Duodenal mucosa (tissue), 2 donors: ENCODE data around the gene MINAR2.

Experiments
- H3K27ac ChIP-seq: one replicate; pipeline ENCODE4 v1.7.0; 2013; ENCODE audit warnings: low read depth, low read length
- H3K27me3 ChIP-seq, 2 donors: one replicate each; pipeline ENCODE4 v1.7.0; 2013; ENCODE audit warnings: low read length in 2 of 2, control low read depth in 1 of 2; ENCODE audit not compliant: insufficient read depth in 2 of 2, control insufficient read depth in 1 of 2
- H3K36me3 ChIP-seq, 2 donors: one replicate each; pipeline ENCODE4 v1.7.0; 2013; ENCODE audit warnings: low read length in 2 of 2, control low read depth in 1 of 2; ENCODE audit not compliant: insufficient read depth in 2 of 2, control insufficient read depth in 1 of 2
- H3K4me1 ChIP-seq, 2 donors: one replicate each; pipeline ENCODE4 v1.7.0; 2013; ENCODE audit warnings: low read length in 2 of 2, control low read depth in 1 of 2; ENCODE audit not compliant: insufficient read depth in 2 of 2, control insufficient read depth in 1 of 2
- H3K4me3 ChIP-seq, 2 donors: one replicate each; pipeline ENCODE4 v1.7.0; 2013; ENCODE audit warnings: low read length in 2 of 2, low read depth in 1 of 2
- H3K9ac ChIP-seq, 2 donors: one replicate each; pipeline ENCODE4 v1.7.0; 2013; ENCODE audit warnings: low read length in 2 of 2, low read depth in 1 of 2
- H3K9me3 ChIP-seq, 2 donors: one replicate each; pipeline ENCODE4 v1.7.0; 2013; ENCODE audit warnings: low read length in 2 of 2, control low read depth in 1 of 2; ENCODE audit not compliant: control insufficient read depth in 1 of 2

MINAR2 gene, protein sequence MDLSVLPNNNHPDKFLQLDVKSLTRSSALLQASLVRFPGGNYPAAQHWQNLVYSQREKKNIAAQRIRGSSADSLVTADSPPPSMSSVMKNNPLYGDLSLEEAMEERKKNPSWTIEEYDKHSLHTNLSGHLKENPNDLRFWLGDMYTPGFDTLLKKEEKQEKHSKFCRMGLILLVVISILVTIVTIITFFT

DNA sequence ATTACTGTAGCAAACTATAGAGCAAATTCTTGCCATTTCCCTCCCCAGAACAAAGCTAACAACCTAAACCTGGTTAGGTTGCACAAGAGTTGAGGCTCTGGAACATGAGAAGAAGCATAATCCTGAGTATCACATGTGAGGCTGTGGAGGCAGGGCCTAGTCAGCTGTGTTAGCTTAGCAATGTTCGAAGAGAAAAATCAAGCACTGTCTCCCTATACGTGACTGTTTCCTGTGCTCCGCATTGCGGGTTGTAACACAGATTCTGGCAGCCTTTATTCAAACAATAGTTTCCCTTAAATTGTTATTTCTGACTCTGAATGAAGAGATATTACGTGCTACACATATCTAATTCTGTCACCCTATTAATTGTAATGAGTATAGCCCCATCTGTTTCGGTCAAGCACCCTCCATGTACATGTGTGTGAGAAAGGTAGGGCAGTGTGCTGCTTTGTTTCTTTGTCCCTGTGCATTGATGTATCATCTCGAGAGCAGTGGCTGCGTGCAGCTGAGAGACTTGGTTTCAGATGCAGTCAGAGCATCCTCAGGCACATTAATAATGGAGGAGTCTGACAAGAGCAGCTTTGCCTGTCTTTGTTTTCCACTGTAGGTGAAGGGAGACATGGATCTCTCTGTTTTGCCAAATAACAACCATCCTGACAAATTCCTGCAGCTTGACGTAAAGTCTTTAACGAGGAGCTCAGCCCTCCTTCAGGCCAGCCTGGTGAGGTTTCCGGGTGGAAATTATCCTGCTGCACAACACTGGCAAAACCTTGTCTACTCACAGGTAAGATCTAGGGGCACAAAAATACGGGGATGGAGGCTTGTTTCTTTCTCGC is at the start of gene MINAR2:
MINAR2 (plus strand) TSS at position 523 of the 836 bp plus-strand sequence; CDS start at position 620, 97 bp downstream.
- Histone ChIP-seq H3K36me3 (no peaks in the 10 kb centered on the region), H3K27me3 (no peaks in the 10 kb centered on the region), H3K9me3 (no peaks in the 10 kb centered on the region), H3K4me3 (no peak within 1 kb of the TSS), H3K4me1 (no peaks in the 10 kb centered on the region), H3K9ac (no peak within 1 kb of the TSS), H3K27ac (no peak within 1 kb of the TSS)

DNA sequence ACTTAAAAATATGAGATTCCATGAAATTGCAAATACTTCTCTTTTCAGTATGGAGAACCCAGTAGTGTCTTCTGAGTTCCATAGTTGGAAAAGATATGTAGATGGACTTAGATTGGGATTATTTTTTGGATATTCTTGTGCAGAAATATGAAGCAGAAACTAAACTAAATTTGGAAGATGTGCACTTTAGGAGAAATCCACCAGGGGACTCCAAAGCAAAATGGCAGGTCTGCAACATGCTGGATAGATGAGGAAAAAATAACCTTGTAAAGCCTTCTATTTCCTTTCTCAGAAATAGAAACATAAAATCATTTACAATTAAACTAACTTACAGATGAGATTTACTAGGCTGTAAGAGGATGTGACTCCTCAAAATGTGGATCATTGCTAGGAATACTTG is 49.2 kb upstream of the MINAR2 start:
- H3K36me3 ChIP-seq: no peaks in the 10 kb centered on the region
- H3K27ac ChIP-seq: no peak overlapping the region
- H3K9me3 ChIP-seq: no peaks in the 10 kb centered on the region

GRCh38 chr5:129716235-129716634 is 31.7 kb upstream of the MINAR2 start:
- H3K4me3 ChIP-seq: no peak overlapping the region
- no peaks in the 10 kb centered on the region for H3K9me3 ChIP-seq
- H3K4me1 ChIP-seq: no peaks in the 10 kb centered on the region
- no peak overlapping the region for H3K27ac ChIP-seq
- no peaks in the 10 kb centered on the region for H3K27me3 ChIP-seq
- H3K9ac ChIP-seq: no peak overlapping the region
- H3K36me3 ChIP-seq: no peaks in the 10 kb centered on the region

More for the DNA sequence above, 49.2 kb upstream of the MINAR2 start:
- peaks cover 6 to 7% of the 10 kb centered on the region in 2 donors for H3K4me1 ChIP-seq
- no peak overlapping the region for H3K9ac ChIP-seq
- H3K4me3 ChIP-seq: no peak overlapping the region
- no peaks in the 10 kb centered on the region for H3K27me3 ChIP-seq

GRCh38 chr5:129716651-129717050 is 31.2 kb upstream of the MINAR2 start:
- Histone ChIP-seq H3K27ac (no peak overlapping the region), H3K4me3 (no peak overlapping the region), H3K27me3 (no peaks in the 10 kb centered on the region), H3K4me1 (no peaks in the 10 kb centered on the region), H3K36me3 (no peaks in the 10 kb centered on the region), H3K9me3 (no peaks in the 10 kb centered on the region), H3K9ac (no peak overlapping the region)

GRCh38 chr5:129717751-129718310 is 30.1 kb upstream of the MINAR2 start:
- Histone ChIP-seq H3K9ac (no peak overlapping the region), H3K27ac (no peak overlapping the region), H3K9me3 (no peaks in the 10 kb centered on the region), H3K4me3 (no peak overlapping the region), H3K4me1 (no peaks in the 10 kb centered on the region), H3K36me3 (no peaks in the 10 kb centered on the region), H3K27me3 (no peaks in the 10 kb centered on the region)

- Histone ChIP-seq H3K9ac (no peak overlapping the region), H3K4me1 (no peaks in the 10 kb centered on the region), H3K36me3 (no peaks in the 10 kb centered on the region), H3K27ac (no peak overlapping the region), H3K4me3 (no peak overlapping the region), H3K9me3 (no peaks in the 10 kb centered on the region), H3K27me3 (no peaks in the 10 kb centered on the region)
These were observed 29.3 kb upstream of the MINAR2 start for GRCh38 chr5:129718471-129719090.

DNA sequence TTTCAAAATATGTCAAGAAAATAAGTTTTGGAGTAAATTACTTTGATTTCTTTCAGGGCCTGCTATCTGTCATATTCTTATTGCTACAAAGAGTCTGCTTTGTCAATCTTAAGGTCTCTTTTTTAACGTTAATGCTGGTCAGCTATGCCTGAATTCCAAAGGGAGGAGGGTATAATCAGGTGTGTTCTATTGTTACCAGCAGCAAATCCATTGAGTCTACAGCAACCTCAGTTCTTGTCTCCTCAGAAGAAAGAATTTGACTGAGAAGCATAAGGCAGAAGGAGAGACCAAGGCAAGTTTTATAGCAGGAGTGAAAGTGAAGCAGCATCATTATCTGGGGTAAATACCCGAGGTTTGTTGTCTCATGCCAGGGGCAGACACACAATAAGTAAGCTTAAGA is 23.7 kb upstream of the MINAR2 start:
- Histone ChIP-seq H3K36me3 (no peaks in the 10 kb centered on the region), H3K9ac (no peak overlapping the region), H3K9me3 (no peaks in the 10 kb centered on the region), H3K4me1 (no peaks in the 10 kb centered on the region), H3K4me3 (no peak overlapping the region), H3K27me3 (no peaks in the 10 kb centered on the region), H3K27ac (no peak overlapping the region)

- H3K27ac ChIP-seq: no peak overlapping the region
These were observed 23.2 kb upstream of the MINAR2 start for GRCh38 chr5:129724647-129725046.

DNA sequence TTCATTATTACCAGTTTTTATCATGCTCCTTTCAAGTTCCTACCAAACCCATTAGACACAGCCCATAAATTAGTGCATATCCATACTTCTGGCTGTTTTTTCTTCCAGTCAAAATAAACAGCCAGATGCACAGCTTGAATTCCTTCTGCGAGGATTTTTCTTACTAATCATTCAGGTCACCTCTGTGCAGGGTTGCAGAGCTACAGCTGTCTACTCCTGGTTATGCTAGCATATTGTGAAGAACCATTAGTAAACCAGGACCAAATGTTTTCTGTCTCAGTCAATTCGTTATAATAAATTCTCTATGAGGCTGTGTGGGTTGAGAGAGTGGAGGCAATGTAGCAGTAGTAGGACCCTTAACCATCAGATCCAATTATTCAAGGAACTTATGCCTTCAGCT is 8.1 kb upstream of the MINAR2 start:
- H3K36me3 ChIP-seq: no peaks in the 10 kb centered on the region
- H3K4me1 ChIP-seq: no peaks in the 10 kb centered on the region
- no peaks in the 10 kb centered on the region for H3K27me3 ChIP-seq
- no peak overlapping the region for H3K27ac ChIP-seq
- H3K9ac ChIP-seq: no peak overlapping the region
- no peaks in the 10 kb centered on the region for H3K9me3 ChIP-seq
- no peak overlapping the region for H3K4me3 ChIP-seq

More at GRCh38 chr5:129724647-129725046, 23.2 kb upstream of the MINAR2 start:
- Histone ChIP-seq H3K9ac (no peak overlapping the region), H3K9me3 (no peaks in the 10 kb centered on the region), H3K36me3 (no peaks in the 10 kb centered on the region), H3K27me3 (no peaks in the 10 kb centered on the region), H3K4me1 (no peaks in the 10 kb centered on the region), H3K4me3 (no peak overlapping the region)
